ENCODE data around the gene ULK4. TPM values are rescaled to one million over a fixed set of nuclear protein-coding genes. Genes with fewer than 3 reads are reported as not detected.
"Not testable (repeated sequence)": the region's sequence is repeated elsewhere in the genome, so short reads cannot be mapped to it uniquely, and the experiment has no call there.

The ULK4 gene
- total and polyA plus RNA-seq, 2 donors (not counting 1 experiment from before 2014, with no cell fraction given) = 9.1 to 9.7 TPM

DNA sequence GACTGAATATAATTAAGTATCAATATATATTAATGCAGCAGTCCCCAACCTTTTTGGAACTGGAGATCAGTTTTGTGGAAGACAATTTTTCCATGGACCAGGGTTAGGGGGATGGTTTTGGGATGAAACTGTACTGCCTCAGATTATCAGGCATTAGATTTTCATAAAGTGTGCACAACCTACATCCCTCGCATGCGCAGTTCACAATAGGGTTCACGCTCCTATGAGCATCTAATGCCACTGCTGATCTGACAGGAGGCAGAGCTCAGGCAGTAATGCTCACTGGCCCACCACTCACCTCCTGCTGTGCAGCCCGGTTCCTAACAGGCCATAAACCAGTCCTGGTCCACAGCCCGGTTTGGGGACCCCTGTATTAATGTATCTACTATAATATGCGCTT lies 95.6 kb downstream of the ULK4 start:
- H3K27me3 ChIP-seq (ENCODE audit: control insufficient read depth, insufficient read depth, low read length) = no peaks in the 10 kb centered on the region
- H3K4me1 ChIP-seq (ENCODE audit: control insufficient read depth, extremely low read depth, insufficient read depth, low read length) = no peaks in the 10 kb centered on the region
- H3K36me3 ChIP-seq (ENCODE audit: control insufficient read depth, insufficient read depth, low read length) = no peaks in the 10 kb centered on the region
- H4K20me1 ChIP-seq (ENCODE audit: control insufficient read depth, extremely low read depth, insufficient read depth, low read length) = no peaks in the 10 kb centered on the region
- H3K27ac ChIP-seq (ENCODE audit: insufficient read depth, low read length) = no peak overlapping the region
- TF ChIP-seq EZH2 (IDR thresholded peaks at IDR 0.05; ENCODE audit: low read length, missing control alignments) = no peak
- TF ChIP-seq, protein P1, sequence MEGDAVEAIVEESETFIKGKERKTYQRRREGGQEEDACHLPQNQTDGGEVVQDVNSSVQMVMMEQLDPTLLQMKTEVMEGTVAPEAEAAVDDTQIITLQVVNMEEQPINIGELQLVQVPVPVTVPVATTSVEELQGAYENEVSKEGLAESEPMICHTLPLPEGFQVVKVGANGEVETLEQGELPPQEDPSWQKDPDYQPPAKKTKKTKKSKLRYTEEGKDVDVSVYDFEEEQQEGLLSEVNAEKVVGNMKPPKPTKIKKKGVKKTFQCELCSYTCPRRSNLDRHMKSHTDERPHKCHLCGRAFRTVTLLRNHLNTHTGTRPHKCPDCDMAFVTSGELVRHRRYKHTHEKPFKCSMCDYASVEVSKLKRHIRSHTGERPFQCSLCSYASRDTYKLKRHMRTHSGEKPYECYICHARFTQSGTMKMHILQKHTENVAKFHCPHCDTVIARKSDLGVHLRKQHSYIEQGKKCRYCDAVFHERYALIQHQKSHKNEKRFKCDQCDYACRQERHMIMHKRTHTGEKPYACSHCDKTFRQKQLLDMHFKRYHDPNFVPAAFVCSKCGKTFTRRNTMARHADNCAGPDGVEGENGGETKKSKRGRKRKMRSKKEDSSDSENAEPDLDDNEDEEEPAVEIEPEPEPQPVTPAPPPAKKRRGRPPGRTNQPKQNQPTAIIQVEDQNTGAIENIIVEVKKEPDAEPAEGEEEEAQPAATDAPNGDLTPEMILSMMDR (conservative IDR thresholded peaks at IDR 0.05 in 1 of 2, IDR thresholded peaks at IDR 0.05 in 1 of 2; ENCODE audit: low read depth in 1 of 2, low read length in 2 of 2) = no peak
- no peak overlapping the region for H3K4me2 ChIP-seq (ENCODE audit: extremely low read depth, insufficient read depth, low read length)
- no peak overlapping the region for H3K9ac ChIP-seq (ENCODE audit: insufficient read depth, low read length)
- no peaks in the 10 kb centered on the region for H3K79me2 ChIP-seq (ENCODE audit: control insufficient read depth, insufficient read depth, low read length)
- no peaks in the 10 kb centered on the region for H3K9me3 ChIP-seq (ENCODE audit: control insufficient read depth, insufficient read depth, low read depth, low read length)
- no peak for DNase-seq (ENCODE audit: low read depth in 2 of 2)
- H3K4me3 ChIP-seq (replicated peaks in 1 of 4; ENCODE audit: control extremely low read depth in 1 of 4, insufficient read depth in 1 of 4, low read depth in 3 of 4, low read length in 4 of 4) = no peak overlapping the region
- no peak overlapping the region for H2AFZ ChIP-seq (ENCODE audit: low read length)

DNA sequence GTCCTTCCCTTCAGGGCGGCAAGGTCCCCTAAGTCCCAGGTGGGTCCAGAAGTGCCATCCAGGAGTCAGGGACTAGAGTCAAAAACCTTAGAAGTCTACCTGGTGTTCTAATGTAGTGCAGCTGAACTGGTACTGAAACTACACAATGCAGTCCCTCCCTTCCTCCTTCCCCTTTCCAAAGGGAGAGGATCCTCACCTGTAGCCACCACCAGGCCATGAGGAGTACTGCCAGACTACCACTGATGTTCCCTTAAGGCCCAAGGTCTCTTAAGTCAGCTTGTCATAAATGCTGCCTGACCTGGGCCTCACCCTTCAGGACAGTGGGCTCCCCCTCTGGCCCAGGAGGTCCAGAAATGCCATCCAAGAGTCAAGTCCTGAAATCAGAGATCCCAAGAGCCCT lies 98.9 kb downstream of the ULK4 start:
- Histone ChIP-seq H4K20me1 (ENCODE audit: control insufficient read depth, extremely low read depth, insufficient read depth, low read length) (no peaks in the 10 kb centered on the region), H3K79me2 (ENCODE audit: control insufficient read depth, insufficient read depth, low read length) (no peaks in the 10 kb centered on the region), H3K27me3 (ENCODE audit: control insufficient read depth, insufficient read depth, low read length) (no peaks in the 10 kb centered on the region), H3K9me3 (ENCODE audit: control insufficient read depth, insufficient read depth, low read depth, low read length) (no peaks in the 10 kb centered on the region), H3K4me3 (replicated peaks in 1 of 4; ENCODE audit: control extremely low read depth in 1 of 4, insufficient read depth in 1 of 4, low read depth in 3 of 4, low read length in 4 of 4) (no peak overlapping the region), H3K9ac (ENCODE audit: insufficient read depth, low read length) (no peak overlapping the region), H3K4me2 (ENCODE audit: extremely low read depth, insufficient read depth, low read length) (no peak overlapping the region), H3K36me3 (ENCODE audit: control insufficient read depth, insufficient read depth, low read length) (no peaks in the 10 kb centered on the region), H3K4me1 (ENCODE audit: control insufficient read depth, extremely low read depth, insufficient read depth, low read length) (no peaks in the 10 kb centered on the region), H3K27ac (ENCODE audit: insufficient read depth, low read length) (no peak overlapping the region), H2AFZ (ENCODE audit: low read length) (no peak overlapping the region)
- TF ChIP-seq, protein P1 (conservative IDR thresholded peaks at IDR 0.05 in 1 of 2, IDR thresholded peaks at IDR 0.05 in 1 of 2; ENCODE audit: low read depth in 1 of 2, low read length in 2 of 2) = no peak
- no peak for TF ChIP-seq EZH2 (IDR thresholded peaks at IDR 0.05; ENCODE audit: low read length, missing control alignments)
- no peak for DNase-seq (ENCODE audit: low read depth in 2 of 2)

DNA sequence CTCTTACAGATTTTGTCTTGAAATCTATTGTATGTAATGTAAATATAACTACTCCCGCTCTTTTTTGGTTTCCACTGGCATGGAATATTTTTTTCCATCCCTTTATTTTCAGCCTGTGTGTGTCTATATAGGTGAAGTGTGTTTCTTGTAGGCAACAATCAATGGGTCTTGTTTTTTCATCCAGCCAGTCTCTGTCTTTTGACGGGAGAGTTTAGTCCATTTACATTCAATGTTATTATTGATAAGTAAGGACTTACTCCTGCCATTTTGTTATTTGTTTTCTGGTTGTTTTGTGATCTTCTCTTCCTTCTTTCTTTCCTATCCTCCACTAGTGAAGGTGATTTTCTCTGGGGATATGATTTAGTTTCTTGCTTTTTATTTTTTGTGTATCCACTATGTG lies 101.4 kb downstream of the ULK4 start:
- H4K20me1 ChIP-seq (ENCODE audit: control insufficient read depth, extremely low read depth, insufficient read depth, low read length); H3K79me2 ChIP-seq (ENCODE audit: control insufficient read depth, insufficient read depth, low read length); H3K9ac ChIP-seq (ENCODE audit: insufficient read depth, low read length); H2AFZ ChIP-seq (ENCODE audit: low read length); H3K36me3 ChIP-seq (ENCODE audit: control insufficient read depth, insufficient read depth, low read length); H3K27ac ChIP-seq (ENCODE audit: insufficient read depth, low read length); H3K4me3 ChIP-seq (replicated peaks in 1 of 4; ENCODE audit: control extremely low read depth in 1 of 4, insufficient read depth in 1 of 4, low read depth in 3 of 4, low read length in 4 of 4); H3K27me3 ChIP-seq (ENCODE audit: control insufficient read depth, insufficient read depth, low read length); DNase-seq (ENCODE audit: low read depth in 2 of 2); H3K9me3 ChIP-seq (ENCODE audit: control insufficient read depth, insufficient read depth, low read depth, low read length); H3K4me2 ChIP-seq (ENCODE audit: extremely low read depth, insufficient read depth, low read length); H3K4me1 ChIP-seq (ENCODE audit: control insufficient read depth, extremely low read depth, insufficient read depth, low read length): not testable (repeated sequence)
